ENCODE measurements around the gene CFAP69.

Gene CFAP69

DNA sequence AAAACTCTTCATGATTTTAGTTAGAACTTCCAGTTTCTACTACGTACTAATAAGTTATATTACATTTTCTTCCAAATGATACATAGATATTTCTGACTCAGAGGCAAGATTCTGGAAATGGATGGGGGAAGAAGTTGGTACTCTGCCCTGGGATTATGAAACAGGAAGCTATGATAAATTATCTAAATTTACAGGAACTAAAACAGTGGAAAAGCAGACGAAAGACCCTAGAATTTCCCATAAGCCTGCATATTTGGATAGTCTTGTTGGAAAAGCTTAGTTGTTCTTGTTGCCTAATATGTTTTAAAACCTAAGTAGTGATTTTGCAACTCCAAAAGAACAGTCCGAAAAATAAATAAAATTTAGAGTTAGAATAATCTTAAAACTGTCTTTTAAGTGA lies 21.8 kb downstream of the CFAP69 start:
- no peak overlapping the region for H3K4me3 ChIP-seq (ENCODE audit: insufficient read depth, low read depth, low read length, poor library complexity, severe bottlenecking)
- no peaks in the 10 kb centered on the region for H3K36me3 ChIP-seq (ENCODE audit: control insufficient read depth, insufficient read depth, low read length)
- no peaks in the 10 kb centered on the region for H3K4me1 ChIP-seq (ENCODE audit: control insufficient read depth, insufficient read depth, low read length, poor library complexity, severe bottlenecking)
- H3K27ac ChIP-seq (ENCODE audit: insufficient read depth, low read length, poor library complexity, severe bottlenecking), result no peak overlapping the region
- no peak for DNase-seq
- H3K27me3 ChIP-seq (replicated peaks; ENCODE audit: control insufficient read depth, insufficient read depth, low read length, poor library complexity, severe bottlenecking), result no peaks in the 10 kb centered on the region
- H3K9me3 ChIP-seq (ENCODE audit: control insufficient read depth, low read length), result no peaks in the 10 kb centered on the region

DNA sequence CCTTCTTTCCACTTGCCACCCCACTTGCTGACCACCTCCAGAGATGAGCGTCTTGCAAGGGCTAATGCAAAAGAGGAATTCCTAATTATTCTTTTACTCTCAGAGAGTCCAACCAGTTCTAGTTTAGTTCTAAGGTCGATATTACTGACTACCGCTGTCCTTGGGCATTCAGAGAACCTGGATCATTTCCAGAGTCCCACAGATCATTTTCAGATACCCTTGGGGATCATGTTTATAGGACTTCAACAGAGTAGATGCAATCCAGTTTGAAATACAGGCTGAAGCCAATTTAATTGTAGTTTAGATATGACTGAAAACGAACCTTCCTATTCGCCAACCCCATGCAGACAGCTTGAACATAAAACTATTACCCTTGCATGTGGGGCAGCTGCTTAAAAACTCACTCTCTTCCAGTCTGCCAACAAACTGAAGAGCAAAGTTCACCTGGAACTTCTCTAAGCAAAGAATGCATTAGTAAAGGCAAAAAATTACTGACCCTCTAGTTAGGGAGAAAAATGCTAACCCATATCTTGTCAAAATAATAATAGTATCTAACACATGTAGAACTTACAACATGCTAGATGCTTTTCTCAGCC lies 22.4 kb downstream of the CFAP69 start:
- Histone ChIP-seq H3K9me3 (ENCODE audit: control insufficient read depth, low read length) (no peaks in the 10 kb centered on the region), H3K27ac (ENCODE audit: insufficient read depth, low read length, poor library complexity, severe bottlenecking) (no peak overlapping the region), H3K4me1 (ENCODE audit: control insufficient read depth, insufficient read depth, low read length, poor library complexity, severe bottlenecking) (no peaks in the 10 kb centered on the region), H3K27me3 (replicated peaks; ENCODE audit: control insufficient read depth, insufficient read depth, low read length, poor library complexity, severe bottlenecking) (no peaks in the 10 kb centered on the region), H3K36me3 (ENCODE audit: control insufficient read depth, insufficient read depth, low read length) (no peaks in the 10 kb centered on the region), H3K4me3 (ENCODE audit: insufficient read depth, low read depth, low read length, poor library complexity, severe bottlenecking) (no peak overlapping the region)
- no peak for DNase-seq

DNA sequence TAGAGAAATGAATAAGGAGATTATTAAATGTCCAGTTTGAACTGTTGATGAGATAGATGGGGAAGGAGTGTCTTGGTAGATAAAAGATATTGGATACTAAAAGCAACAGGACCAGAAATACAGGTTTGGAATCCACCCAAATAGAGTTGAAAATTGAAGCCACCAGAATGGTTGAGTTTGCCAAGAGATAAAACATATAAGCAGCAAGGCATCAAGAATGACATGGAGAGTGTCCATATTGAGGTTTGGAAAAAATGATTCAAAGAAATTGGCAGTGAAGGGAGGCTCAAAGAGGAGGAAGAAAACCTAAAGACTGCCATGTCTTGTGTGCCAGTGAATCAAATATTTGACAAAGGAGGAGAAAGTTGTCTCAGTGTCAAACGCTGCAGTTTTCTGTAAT lies 24.2 kb downstream of the CFAP69 start:
- H3K4me3 ChIP-seq (ENCODE audit: insufficient read depth, low read depth, low read length, poor library complexity, severe bottlenecking), result no peak overlapping the region
- no peaks in the 10 kb centered on the region for H3K36me3 ChIP-seq (ENCODE audit: control insufficient read depth, insufficient read depth, low read length)
- no peak overlapping the region for H3K27ac ChIP-seq (ENCODE audit: insufficient read depth, low read length, poor library complexity, severe bottlenecking)
- no peaks in the 10 kb centered on the region for H3K9me3 ChIP-seq (ENCODE audit: control insufficient read depth, low read length)
- H3K27me3 ChIP-seq (replicated peaks; ENCODE audit: control insufficient read depth, insufficient read depth, low read length, poor library complexity, severe bottlenecking), result no peaks in the 10 kb centered on the region
- DNase-seq, result no peak
- no peaks in the 10 kb centered on the region for H3K4me1 ChIP-seq (ENCODE audit: control insufficient read depth, insufficient read depth, low read length, poor library complexity, severe bottlenecking)

DNA sequence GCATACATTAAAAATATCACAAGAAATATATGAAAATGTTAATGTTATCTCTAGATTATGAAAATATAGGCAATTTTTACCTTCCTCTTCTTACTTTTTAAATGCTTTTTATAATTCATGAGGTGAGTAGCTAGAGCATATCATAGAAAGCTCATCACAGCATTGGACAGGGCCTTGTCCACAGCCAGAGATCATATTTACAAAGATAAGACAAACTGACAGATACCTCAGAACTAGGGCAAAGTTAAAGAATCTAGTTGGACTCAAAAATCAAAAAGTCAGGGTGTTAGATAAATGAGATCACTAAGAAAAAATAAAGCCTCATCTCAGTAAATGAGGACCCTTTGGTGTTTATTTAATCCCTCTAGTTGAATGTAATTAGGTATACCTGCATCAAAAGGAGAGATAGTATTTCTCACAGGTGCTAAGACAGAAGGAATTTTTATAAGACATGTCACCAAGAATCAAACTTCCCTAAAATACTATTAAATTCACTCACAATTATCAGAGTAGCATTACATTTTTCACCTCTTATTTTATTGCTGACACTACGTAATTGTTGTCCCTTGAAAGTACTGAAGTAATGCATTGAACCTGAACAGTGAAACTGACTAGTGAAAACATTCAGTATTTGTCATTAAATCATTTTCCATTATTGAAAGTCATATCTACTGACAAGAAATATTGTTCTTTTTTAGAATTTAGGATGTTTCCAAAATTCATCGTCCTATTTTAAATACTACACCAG lies 25.6 kb downstream of the CFAP69 start:
- no peak overlapping the region for H3K4me3 ChIP-seq (ENCODE audit: insufficient read depth, low read depth, low read length, poor library complexity, severe bottlenecking)
- no peaks in the 10 kb centered on the region for H3K27me3 ChIP-seq (replicated peaks; ENCODE audit: control insufficient read depth, insufficient read depth, low read length, poor library complexity, severe bottlenecking)
- no peak overlapping the region for H3K27ac ChIP-seq (ENCODE audit: insufficient read depth, low read length, poor library complexity, severe bottlenecking)
- DNase-seq, result no peak
- H3K9me3 ChIP-seq (ENCODE audit: control insufficient read depth, low read length), result no peaks in the 10 kb centered on the region
- no peaks in the 10 kb centered on the region for H3K4me1 ChIP-seq (ENCODE audit: control insufficient read depth, insufficient read depth, low read length, poor library complexity, severe bottlenecking)
- no peaks in the 10 kb centered on the region for H3K36me3 ChIP-seq (ENCODE audit: control insufficient read depth, insufficient read depth, low read length)

DNA sequence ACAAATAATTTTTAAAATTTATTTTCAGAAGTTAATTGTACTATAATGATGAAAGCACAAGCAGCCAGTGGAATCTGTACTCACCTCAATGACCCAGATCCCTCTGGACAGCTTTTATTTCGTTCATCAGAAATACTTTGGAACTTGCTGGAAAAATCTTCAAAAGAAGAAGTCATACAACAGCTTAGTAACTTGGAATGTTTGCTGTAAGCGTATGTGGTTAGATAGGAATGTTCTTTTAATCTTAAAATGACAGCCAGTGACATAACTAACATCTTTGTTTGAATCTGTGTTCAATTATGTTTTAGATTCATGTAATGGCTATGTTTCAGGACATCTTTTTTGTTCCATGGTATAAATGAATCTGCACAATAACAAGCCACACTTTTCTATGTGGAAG lies 26.8 kb downstream of the CFAP69 start:
- H3K9me3 ChIP-seq (ENCODE audit: control insufficient read depth, low read length), result no peaks in the 10 kb centered on the region
- no peaks in the 10 kb centered on the region for H3K27me3 ChIP-seq (replicated peaks; ENCODE audit: control insufficient read depth, insufficient read depth, low read length, poor library complexity, severe bottlenecking)
- no peak for DNase-seq
- H3K4me1 ChIP-seq (ENCODE audit: control insufficient read depth, insufficient read depth, low read length, poor library complexity, severe bottlenecking), result no peaks in the 10 kb centered on the region
- H3K27ac ChIP-seq (ENCODE audit: insufficient read depth, low read length, poor library complexity, severe bottlenecking), result no peak overlapping the region
- no peak overlapping the region for H3K4me3 ChIP-seq (ENCODE audit: insufficient read depth, low read depth, low read length, poor library complexity, severe bottlenecking)
- no peaks in the 10 kb centered on the region for H3K36me3 ChIP-seq (ENCODE audit: control insufficient read depth, insufficient read depth, low read length)

DNA sequence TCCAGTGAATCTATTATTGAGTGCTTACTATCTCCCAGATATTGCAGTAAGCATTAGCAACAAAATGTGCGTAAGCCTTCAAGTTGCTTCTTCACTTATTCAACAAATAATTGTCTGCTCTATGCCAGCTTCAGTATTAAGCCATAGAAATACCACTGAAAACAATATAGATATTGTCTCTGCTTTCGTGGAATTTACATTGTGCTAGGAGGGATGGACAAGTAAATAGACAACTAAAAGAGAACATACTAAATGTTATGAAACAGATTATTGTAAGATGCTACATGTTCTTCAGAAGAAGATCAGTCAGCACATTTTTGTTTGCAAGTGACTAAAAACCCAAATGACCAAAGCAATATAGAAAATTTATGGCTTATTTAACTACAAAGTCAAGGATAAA lies 27.3 kb downstream of the CFAP69 start:
- Histone ChIP-seq H3K9me3 (ENCODE audit: control insufficient read depth, low read length) (no peaks in the 10 kb centered on the region), H3K27me3 (replicated peaks; ENCODE audit: control insufficient read depth, insufficient read depth, low read length, poor library complexity, severe bottlenecking) (no peaks in the 10 kb centered on the region), H3K4me1 (ENCODE audit: control insufficient read depth, insufficient read depth, low read length, poor library complexity, severe bottlenecking) (no peaks in the 10 kb centered on the region), H3K36me3 (ENCODE audit: control insufficient read depth, insufficient read depth, low read length) (no peaks in the 10 kb centered on the region), H3K4me3 (ENCODE audit: insufficient read depth, low read depth, low read length, poor library complexity, severe bottlenecking) (no peak overlapping the region), H3K27ac (ENCODE audit: insufficient read depth, low read length, poor library complexity, severe bottlenecking) (no peak overlapping the region)
- no peak for DNase-seq

DNA sequence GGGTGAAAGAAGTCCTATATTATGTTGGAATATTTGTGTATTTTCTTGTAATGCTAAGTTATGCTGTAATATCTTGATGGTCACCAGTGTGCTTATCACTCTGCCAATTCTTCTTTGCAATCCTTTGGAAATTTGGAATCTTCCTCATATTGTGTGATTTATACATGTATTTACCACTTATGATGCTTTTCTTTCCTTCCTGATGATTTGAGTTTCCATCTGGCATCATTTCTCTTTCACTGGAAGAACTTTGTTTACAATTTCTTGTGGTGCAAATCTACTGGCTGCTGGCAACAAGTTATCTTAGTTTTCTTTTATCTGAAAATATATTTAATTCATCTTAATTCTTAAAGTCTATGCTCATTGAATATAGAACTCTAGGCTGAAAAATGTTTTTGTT lies 29.2 kb downstream of the CFAP69 start:
- H3K9me3 ChIP-seq (ENCODE audit: control insufficient read depth, low read length), result no peaks in the 10 kb centered on the region
- H3K36me3 ChIP-seq (ENCODE audit: control insufficient read depth, insufficient read depth, low read length), result no peaks in the 10 kb centered on the region
- H3K4me3 ChIP-seq (ENCODE audit: insufficient read depth, low read depth, low read length, poor library complexity, severe bottlenecking), result no peak overlapping the region
- no peaks in the 10 kb centered on the region for H3K27me3 ChIP-seq (replicated peaks; ENCODE audit: control insufficient read depth, insufficient read depth, low read length, poor library complexity, severe bottlenecking)
- no peak for DNase-seq
- H3K4me1 ChIP-seq (ENCODE audit: control insufficient read depth, insufficient read depth, low read length, poor library complexity, severe bottlenecking), result no peaks in the 10 kb centered on the region
- H3K27ac ChIP-seq (ENCODE audit: insufficient read depth, low read length, poor library complexity, severe bottlenecking), result no peak overlapping the region

DNA sequence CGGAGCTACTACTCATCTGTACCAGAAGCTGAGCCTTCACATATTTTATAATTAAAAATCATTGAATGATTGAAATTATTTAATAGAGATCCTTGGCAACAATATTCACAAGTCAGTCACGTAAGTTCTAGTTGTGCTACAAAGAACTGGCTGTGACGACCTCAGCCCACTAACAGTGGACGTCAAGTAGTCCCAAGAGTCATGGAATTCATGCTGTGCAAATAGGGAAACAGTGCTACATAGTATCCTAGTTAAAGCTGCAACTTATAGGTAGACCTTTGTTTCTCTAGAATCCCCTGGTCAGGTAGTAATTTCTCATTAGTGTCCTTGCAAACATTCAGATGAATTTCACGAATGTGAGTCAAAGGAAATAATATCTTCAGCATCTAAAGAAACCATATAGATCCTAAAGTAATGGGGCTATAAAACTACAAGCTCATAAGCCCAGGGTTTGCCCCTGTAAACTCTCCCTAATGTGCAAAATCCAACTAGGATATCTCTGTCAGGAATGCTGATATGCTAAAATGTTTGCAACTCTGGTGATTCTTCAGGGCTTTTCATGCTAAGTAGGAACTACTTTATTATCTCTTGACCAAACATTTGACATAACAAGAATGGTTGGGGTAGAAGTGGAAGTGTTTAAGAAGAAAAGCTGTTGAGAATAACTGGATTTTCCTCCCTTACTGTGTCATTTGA lies 31.2 kb downstream of the CFAP69 start:
- no peak overlapping the region for H3K4me3 ChIP-seq (ENCODE audit: insufficient read depth, low read depth, low read length, poor library complexity, severe bottlenecking)
- no peaks in the 10 kb centered on the region for H3K9me3 ChIP-seq (ENCODE audit: control insufficient read depth, low read length)
- H3K27me3 ChIP-seq (replicated peaks; ENCODE audit: control insufficient read depth, insufficient read depth, low read length, poor library complexity, severe bottlenecking), result no peaks in the 10 kb centered on the region
- H3K36me3 ChIP-seq (ENCODE audit: control insufficient read depth, insufficient read depth, low read length), result no peaks in the 10 kb centered on the region
- H3K4me1 ChIP-seq (ENCODE audit: control insufficient read depth, insufficient read depth, low read length, poor library complexity, severe bottlenecking), result no peaks in the 10 kb centered on the region
- H3K27ac ChIP-seq (ENCODE audit: insufficient read depth, low read length, poor library complexity, severe bottlenecking), result no peak overlapping the region
- no peak for DNase-seq

DNA sequence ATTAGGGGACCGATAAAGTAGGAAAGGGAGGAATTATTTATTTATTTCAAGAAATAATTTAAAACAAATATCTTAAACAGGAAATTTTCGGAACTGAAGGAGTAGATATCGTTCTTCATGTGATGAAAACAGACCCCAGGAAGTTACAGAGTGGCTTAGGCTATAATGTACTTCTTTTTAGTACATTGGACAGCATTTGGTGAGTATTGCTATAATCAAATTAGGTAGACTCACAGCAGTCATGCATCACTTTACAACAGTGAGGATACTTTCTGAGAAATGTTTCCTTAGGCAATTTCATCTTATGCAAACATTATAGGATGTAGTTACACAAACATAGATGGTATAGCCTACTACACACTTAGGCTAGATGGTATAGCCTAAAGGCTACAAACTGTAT lies 43.2 kb downstream of the CFAP69 start:
- Histone ChIP-seq H3K36me3 (ENCODE audit: control insufficient read depth, insufficient read depth, low read length) (no peaks in the 10 kb centered on the region), H3K27me3 (replicated peaks; ENCODE audit: control insufficient read depth, insufficient read depth, low read length, poor library complexity, severe bottlenecking) (no peaks in the 10 kb centered on the region), H3K4me3 (ENCODE audit: insufficient read depth, low read depth, low read length, poor library complexity, severe bottlenecking) (no peak overlapping the region), H3K4me1 (ENCODE audit: control insufficient read depth, insufficient read depth, low read length, poor library complexity, severe bottlenecking) (no peaks in the 10 kb centered on the region), H3K27ac (ENCODE audit: insufficient read depth, low read length, poor library complexity, severe bottlenecking) (no peak overlapping the region), H3K9me3 (ENCODE audit: control insufficient read depth, low read length) (no peaks in the 10 kb centered on the region)
- DNase-seq, result no peak
